ENCODE measurements around the gene ELF2. TPM values are rescaled to one million over a fixed set of nuclear protein-coding genes. Genes with fewer than 3 reads are reported as not detected.
A peak's percentile ranks its signal among the peaks of the same experiment; 100 is the strongest.
"Not testable (repeated sequence)": the region's sequence is repeated elsewhere in the genome, so short reads cannot be mapped to it uniquely, and the experiment has no call there.

Gene ELF2
- total and polyA plus RNA-seq, 2 donors (not counting 3 experiments of a cell fraction or from before 2014, with no cell fraction given) = 16.4 to 35.1 TPM

- CTCF ChIA-PET = interaction anchor here (0.5 to 6.0 kb wide), 111 partner anchors 8 to 824 kb away, joined by 3 to 140 read pairs (median 5); partner anchors contain the start of genes ELF2, MGARP, NAA15 and NDUFC1
- Histone ChIP-seq H3K79me2 (ENCODE audit: control insufficient read depth, insufficient read depth, low read length) (peaks cover 88% of the 10 kb centered on the region), H2AFZ (ENCODE audit: low read depth, low read length) (no peak overlapping the region), H3K4me2 (ENCODE audit: insufficient read depth, low read length) (no peak overlapping the region), H3K9ac (replicated peaks; ENCODE audit: extremely low read depth, insufficient read depth, low read length) (no peak overlapping the region), H4K20me1 (replicated peaks; ENCODE audit: control insufficient read depth, extremely low read depth, insufficient read depth, low read length) (peaks cover 2% of the 10 kb centered on the region), H3K9me1 (replicated peaks; ENCODE audit: control insufficient read depth, extremely low read depth, insufficient read depth, low read length) (no peaks in the 10 kb centered on the region), H3K9me3 (replicated peaks; ENCODE audit: control insufficient read depth, insufficient read depth, low read length) (no peaks in the 10 kb centered on the region), H3K36me3 (ENCODE audit: control insufficient read depth in 2 of 2, extremely low read depth in 1 of 2, insufficient read depth in 2 of 2, low read length in 2 of 2) (no peaks in the 10 kb centered on the region), H3K4me1 (ENCODE audit: control insufficient read depth, extremely low read depth, insufficient read depth, low read length) (no peaks in the 10 kb centered on the region), H3K27ac (ENCODE audit: insufficient read depth, low read depth, low read length) (no peak overlapping the region), H3K27me3 (ENCODE audit: control insufficient read depth in 2 of 2, insufficient read depth in 2 of 2, low read length in 2 of 2) (no peaks in the 10 kb centered on the region), H3K4me3 (replicated peaks in 1 of 3; ENCODE audit: insufficient read depth in 1 of 3, low read depth in 1 of 3, low read length in 3 of 3) (no peak overlapping the region)
- TF ChIP-seq POLR2AphosphoS5 (IDR thresholded peaks at IDR 0.05; ENCODE audit: insufficient read depth, low read depth, low read length) (no peak), CTCF (IDR thresholded peaks at IDR 0.05; ENCODE audit: extremely low read depth in 1 of 2, insufficient read depth in 1 of 2, low read depth in 1 of 2, low read length in 2 of 2) (peak; percentile 74 to 76)
- POLR2A ChIA-PET = interaction anchor here (1.0 to 1.1 kb wide), 2 partner anchors 12 to 146 kb away, joined by 3 to 4 read pairs; partner anchors contain the start of gene ELF2
- DNase-seq (ENCODE audit: low read depth, low spot score) = peak; percentile 84
- intact Hi-C loops (cut with micrococcal nuclease) = loop anchor here (1.0 to 5.0 kb wide), 8 partner anchors 54 to 620 kb away; no protein-coding TSS in a partner anchor
- dilution Hi-C loops (cut with MboI; ENCODE audit: extremely low pct_ligation_motif_present, low sequenced_read_pairs) = no loop called here
- BruUV-seq (replicated peaks) = no TSS peak
- FAIRE-seq = peak; percentile 87
Measured at GRCh38 chr4:139030614-139031235, 146.3 kb downstream of the ELF2 start.

- FAIRE-seq; H3K27ac ChIP-seq (ENCODE audit: insufficient read depth, low read depth, low read length); H2AFZ ChIP-seq (ENCODE audit: low read depth, low read length); H4K20me1 ChIP-seq (replicated peaks; ENCODE audit: control insufficient read depth, extremely low read depth, insufficient read depth, low read length); H3K27me3 ChIP-seq (ENCODE audit: control insufficient read depth in 2 of 2, insufficient read depth in 2 of 2, low read length in 2 of 2); H3K36me3 ChIP-seq (ENCODE audit: control insufficient read depth in 2 of 2, extremely low read depth in 1 of 2, insufficient read depth in 2 of 2, low read length in 2 of 2); H3K9me1 ChIP-seq (replicated peaks; ENCODE audit: control insufficient read depth, extremely low read depth, insufficient read depth, low read length); H3K4me3 ChIP-seq (replicated peaks in 1 of 3; ENCODE audit: insufficient read depth in 1 of 3, low read depth in 1 of 3, low read length in 3 of 3); H3K4me2 ChIP-seq (ENCODE audit: insufficient read depth, low read length); H3K9ac ChIP-seq (replicated peaks; ENCODE audit: extremely low read depth, insufficient read depth, low read length); dilution Hi-C loops (cut with MboI; ENCODE audit: extremely low pct_ligation_motif_present, low sequenced_read_pairs); H3K4me1 ChIP-seq (ENCODE audit: control insufficient read depth, extremely low read depth, insufficient read depth, low read length); BruUV-seq (replicated peaks); DNase-seq (ENCODE audit: low read depth, low spot score); H3K9me3 ChIP-seq (replicated peaks; ENCODE audit: control insufficient read depth, insufficient read depth, low read length): not testable (repeated sequence)
- ChIA-PET CTCF (interaction anchor here (0.5 to 6.0 kb wide), 113 partner anchors 9 to 823 kb away, joined by 3 to 140 read pairs (median 5); partner anchors contain the start of genes ELF2, MGARP, NAA15 and NDUFC1), POLR2A (interaction anchor here (1.1 kb wide), 1 partner anchor 147 kb away, joined by 3 read pairs; the partner anchor contains the start of gene ELF2)
- intact Hi-C loops (cut with micrococcal nuclease) = loop anchor here (1.0 to 5.0 kb wide), 8 partner anchors 54 to 621 kb away; no protein-coding TSS in a partner anchor
- H3K79me2 ChIP-seq (ENCODE audit: control insufficient read depth, insufficient read depth, low read length) = peaks cover 88% of the 10 kb centered on the region
Measured at GRCh38 chr4:139029866-139030363, 147.1 kb downstream of the ELF2 start.
